Common myeloid progenitor, CD34-positive (primary cell): Measurements from ENCODE around the gene POU4F2.

Source experiments
- CTCF ChIA-PET: fragments of 350-600 bp; sonication (Branson Sonifier 250); formaldehyde crosslinking; loops from one replicate; lab custom pipeline; 2021; ENCODE audit warnings: antibody characterized with exemption; lab: Charles Lee
- POLR2A ChIA-PET: fragments of 350-600 bp; sonication (Branson Sonifier 250); formaldehyde crosslinking; loops from one replicate; lab custom pipeline; 2021; ENCODE audit warnings: antibody characterized with exemption; lab: Charles Lee
- DNase-seq, 3 donors: peaks; one replicate each; pipeline versions ENCODE4 v3.0.0 to v3.0.0-alpha.2; 2013
- H3K27ac ChIP-seq, 2 experiments: 1 replicate in 1 of 2; 2 replicates in 1 of 2; pipeline ENCODE4 v1.7.0; 2013; ENCODE audit warnings: inconsistent platforms in 2 of 2, low read length in 2 of 2, mild to moderate bottlenecking in 2 of 2, low read depth in 1 of 2, moderate library complexity in 1 of 2; ENCODE audit not compliant: severe bottlenecking in 2 of 2, insufficient read depth in 1 of 2, poor library complexity in 1 of 2
- H3K27me3 ChIP-seq, 5 experiments: replicated peaks in 2 of 5; 1 replicate in 3 of 5; 2 replicates in 2 of 5; pipeline versions ENCODE4 v1.6.1 to v1.7.0; 2013; ENCODE audit warnings: low read length in 4 of 5, mild to moderate bottlenecking in 2 of 5, moderate library complexity in 2 of 5, inconsistent platforms in 1 of 5; ENCODE audit not compliant: insufficient read depth in 5 of 5, control insufficient read depth in 4 of 5
- H3K36me3 ChIP-seq, 4 experiments: 1 replicate in 2 of 4; 2 replicates in 2 of 4; pipeline versions ENCODE4 v1.6.1 to v1.7.0; 2013; ENCODE audit warnings: low read length in 3 of 4, control low read depth in 1 of 4, mild to moderate bottlenecking in 1 of 4; ENCODE audit not compliant: control insufficient read depth in 4 of 4, insufficient read depth in 4 of 4
- H3K4me1 ChIP-seq, 4 experiments: 1 replicate in 3 of 4; 2 replicates in 1 of 4; pipeline versions ENCODE4 v1.6.1 to v1.7.1; 2013; ENCODE audit warnings: low read length in 3 of 4, mild to moderate bottlenecking in 3 of 4, control low read depth in 1 of 4, inconsistent platforms in 1 of 4, moderate library complexity in 1 of 4; ENCODE audit not compliant: control insufficient read depth in 4 of 4, insufficient read depth in 4 of 4; ENCODE audit errors: control extremely low read depth in 1 of 4
- H3K4me3 ChIP-seq, 7 experiments: 1 replicate in 4 of 7; 2 replicates in 3 of 7; pipeline versions ENCODE4 v1.5.1 to v1.7.0; 2013; ENCODE audit warnings: mild to moderate bottlenecking in 7 of 7, low read length in 6 of 7, moderate library complexity in 6 of 7, inconsistent platforms in 2 of 7, low read depth in 2 of 7, control low read depth in 1 of 7; ENCODE audit not compliant: insufficient read depth in 4 of 7, control insufficient read depth in 1 of 7; ENCODE audit errors: extremely low read depth in 1 of 7
- H3K9me3 ChIP-seq, 5 experiments: 1 replicate in 4 of 5; 2 replicates in 1 of 5; pipeline versions ENCODE4 v1.6.1 to v1.7.1; 2013; ENCODE audit warnings: low read length in 4 of 5, mild to moderate bottlenecking in 2 of 5, inconsistent platforms in 1 of 5, low read depth in 1 of 5, moderate library complexity in 1 of 5; ENCODE audit not compliant: control insufficient read depth in 4 of 5, insufficient read depth in 2 of 5; ENCODE audit errors: control extremely low read depth in 1 of 5
- WGBS: methylation state at CpG from one replicate; pipeline ENCODE4 v1.1.5; 2013; ENCODE audit not compliant: insufficient coverage; 5-methylcytosine and 5-hydroxymethylcytosine counted together

Gene POU4F2

GRCh38 chr4:146637621-146638332 is 916 bp upstream of the POU4F2 start:
- 9% methylated on average over 20 of the region's 35 CpGs for WGBS
- CTCF ChIA-PET, result no interaction called here
- DNase-seq, result no peak

GRCh38 chr4:146638333-146638785 is 334 bp upstream of the POU4F2 start:
- H3K4me3 ChIP-seq, result peak overlapping the region in 3 of 7 experiments; percentile 15 to 45 (median 19)
- peaks cover 14 to 99% (median 33%) of the 10 kb centered on the region in 5 experiments for H3K27me3 ChIP-seq
- ChIA-PET POLR2A (no interaction called here), CTCF (no interaction called here)
- H3K36me3 ChIP-seq, result no peaks in the 10 kb centered on the region
- H3K9me3 ChIP-seq, result peaks cover 0 to 11% (median 3%) of the 10 kb centered on the region in 5 experiments
- WGBS, result 2% methylated on average over 33 of the region's 34 CpGs
- no peak overlapping the region for H3K27ac ChIP-seq
- H3K4me1 ChIP-seq, result peaks cover 0 to 16% (median 8%) of the 10 kb centered on the region in 4 experiments
- DNase-seq, result no peak

More at GRCh38 chr4:146637621-146638332, 916 bp upstream of the POU4F2 start:
- H3K36me3 ChIP-seq, result no peaks in the 10 kb centered on the region
- POLR2A ChIA-PET, result no interaction called here
- H3K4me1 ChIP-seq, result peaks cover 0 to 16% (median 8%) of the 10 kb centered on the region in 4 experiments
- H3K4me3 ChIP-seq, result peak overlapping the region in 1 of 7 experiments; percentile 15
- no peak overlapping the region for H3K27ac ChIP-seq
- peaks cover 0 to 12% (median 2%) of the 10 kb centered on the region in 5 experiments for H3K9me3 ChIP-seq
- H3K27me3 ChIP-seq, result peaks cover 12 to 100% (median 35%) of the 10 kb centered on the region in 5 experiments

GRCh38 chr4:146639506-146639932 is 826 bp downstream of the POU4F2 start:
- POLR2A ChIA-PET, result no interaction called here
- peaks cover 14 to 96% (median 31%) of the 10 kb centered on the region in 5 experiments for H3K27me3 ChIP-seq
- WGBS, result 7% methylated on average over 15 of the region's 20 CpGs

GRCh38 chr4:146640021-146640464 is 1.4 kb downstream of the POU4F2 start:
- WGBS, result 10% methylated on average over 43 of the region's 46 CpGs
- H3K27me3 ChIP-seq, result peaks cover 13 to 93% (median 29%) of the 10 kb centered on the region in 5 experiments
- no peak for DNase-seq
- H3K9me3 ChIP-seq, result peaks cover 0 to 9% (median 4%) of the 10 kb centered on the region in 5 experiments
- no peak overlapping the region for H3K27ac ChIP-seq
- ChIA-PET POLR2A (no interaction called here), CTCF (interaction anchor here (1.2 kb wide), 1 partner anchor 12 kb away, joined by 3 read pairs; no protein-coding TSS in a partner anchor)
- H3K4me1 ChIP-seq, result peaks cover 0 to 16% (median 8%) of the 10 kb centered on the region in 4 experiments
- H3K36me3 ChIP-seq, result no peaks in the 10 kb centered on the region
- no peak overlapping the region for H3K4me3 ChIP-seq

More at GRCh38 chr4:146639506-146639932, 826 bp downstream of the POU4F2 start:
- no peaks in the 10 kb centered on the region for H3K36me3 ChIP-seq
- no peak overlapping the region for H3K27ac ChIP-seq
- no peak overlapping the region for H3K4me3 ChIP-seq
- CTCF ChIA-PET, result interaction anchor here (1.2 kb wide), 1 partner anchor 12 kb away, joined by 3 read pairs; no protein-coding TSS in a partner anchor
- peaks cover 0 to 16% (median 8%) of the 10 kb centered on the region in 4 experiments for H3K4me1 ChIP-seq
- H3K9me3 ChIP-seq, result peaks cover 0 to 11% (median 4%) of the 10 kb centered on the region in 5 experiments
- no peak for DNase-seq

GRCh38 chr4:146640465-146641061 is 1.9 kb downstream of the POU4F2 start:
- Histone ChIP-seq H3K4me1 (peaks cover 0 to 16% (median 8%) of the 10 kb centered on the region in 4 experiments), H3K36me3 (no peaks in the 10 kb centered on the region), H3K9me3 (peaks cover 0 to 9% (median 4%) of the 10 kb centered on the region in 5 experiments), H3K4me3 (no peak overlapping the region), H3K27ac (no peak overlapping the region), H3K27me3 (peaks cover 16 to 90% (median 29%) of the 10 kb centered on the region in 5 experiments)
- ChIA-PET POLR2A (no interaction called here), CTCF (interaction anchor here (1.2 kb wide), 1 partner anchor 13 kb away, joined by 3 read pairs; no protein-coding TSS in a partner anchor)
- WGBS, result 4% methylated on average over 36 of the region's 37 CpGs
- no peak for DNase-seq

GRCh38 chr4:146641762-146642161 is 3.1 kb downstream of the POU4F2 start:
- H3K27me3 ChIP-seq, result peaks cover 19 to 90% (median 31%) of the 10 kb centered on the region in 5 experiments

More at GRCh38 chr4:146641762-146642161, 3.1 kb downstream of the POU4F2 start:
- CTCF ChIA-PET, result no interaction called here
- peaks cover 0 to 9% (median 3%) of the 10 kb centered on the region in 5 experiments for H3K9me3 ChIP-seq
- no peak overlapping the region for H3K27ac ChIP-seq
- POLR2A ChIA-PET, result no interaction called here
- peaks cover 0 to 16% (median 8%) of the 10 kb centered on the region in 4 experiments for H3K4me1 ChIP-seq
- no peaks in the 10 kb centered on the region for H3K36me3 ChIP-seq
- DNase-seq, result no peak
- no CpG with 5 or more reads among the region's 3 CpGs for WGBS
- no peak overlapping the region for H3K4me3 ChIP-seq
